ENCODE measurements around the gene ZACN. TPM values are rescaled to one million over a fixed set of nuclear protein-coding genes. Genes with fewer than 3 reads are reported as not detected.
A peak's percentile ranks its signal among the peaks of the same experiment; 100 is the strongest.
"Not testable (repeated sequence)": the region's sequence is repeated elsewhere in the genome, so short reads cannot be mapped to it uniquely, and the experiment has no call there.

ZACN gene
- total RNA-seq, 1 donor from 2014 or later: not detected

DNA sequence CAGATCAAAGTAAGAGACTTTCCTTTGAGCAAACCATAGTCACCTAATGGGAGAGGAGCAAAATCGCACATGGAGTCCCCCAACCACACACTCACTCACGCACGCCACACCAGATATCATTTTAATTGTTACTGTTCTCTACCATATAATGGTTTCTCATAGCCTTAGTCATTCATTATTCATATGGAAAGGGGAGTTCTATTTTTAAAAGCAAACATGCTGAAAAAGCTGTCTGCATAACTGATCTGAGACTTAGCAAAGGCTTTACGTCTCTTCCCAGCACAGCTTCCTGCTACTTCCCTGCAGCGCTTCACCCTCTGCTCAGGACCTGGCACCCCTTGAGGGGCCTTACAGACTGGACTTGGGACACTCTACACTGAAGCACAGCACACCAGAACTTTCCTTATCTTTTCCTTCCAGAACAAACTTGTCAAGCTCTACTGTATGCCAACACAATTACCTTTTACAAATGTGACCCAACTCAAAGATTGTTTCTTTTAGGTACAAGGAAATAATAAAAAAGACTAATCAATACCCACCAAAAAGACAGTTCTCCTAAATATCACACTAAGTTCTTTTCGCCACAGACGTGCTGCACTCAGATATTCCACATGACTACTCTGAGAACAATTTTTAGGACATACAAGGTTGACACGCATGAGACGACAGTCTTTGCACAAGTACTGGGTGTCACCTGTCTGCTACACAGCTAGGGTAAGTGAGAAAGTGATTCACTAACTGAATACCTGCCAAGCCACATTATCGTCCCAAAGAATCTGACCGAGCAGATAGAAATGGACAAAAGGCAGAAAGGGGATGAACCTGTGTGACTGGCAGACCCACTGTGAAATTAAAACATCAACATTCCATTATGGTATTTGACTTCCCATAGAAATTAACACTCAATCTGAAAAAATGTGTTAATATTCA lies 28.2 kb upstream of the ZACN start:
- DNase-seq (no peak), ATAC-seq (peak; percentile 55)
- intact Hi-C loops (cut with DNase I): no loop called here
- Histone ChIP-seq H3K4me1 (peaks cover 20% of the 10 kb centered on the region), H3K4me3 (no peak overlapping the region), H3K36me3 (peaks cover 94% of the 10 kb centered on the region), H3K27me3 (no peaks in the 10 kb centered on the region), H3K9me3 (no peaks in the 10 kb centered on the region), H3K27ac (peak overlapping the region; percentile 80)
- TF ChIP-seq CTCF (IDR thresholded peaks at IDR 0.05): no peak

DNA sequence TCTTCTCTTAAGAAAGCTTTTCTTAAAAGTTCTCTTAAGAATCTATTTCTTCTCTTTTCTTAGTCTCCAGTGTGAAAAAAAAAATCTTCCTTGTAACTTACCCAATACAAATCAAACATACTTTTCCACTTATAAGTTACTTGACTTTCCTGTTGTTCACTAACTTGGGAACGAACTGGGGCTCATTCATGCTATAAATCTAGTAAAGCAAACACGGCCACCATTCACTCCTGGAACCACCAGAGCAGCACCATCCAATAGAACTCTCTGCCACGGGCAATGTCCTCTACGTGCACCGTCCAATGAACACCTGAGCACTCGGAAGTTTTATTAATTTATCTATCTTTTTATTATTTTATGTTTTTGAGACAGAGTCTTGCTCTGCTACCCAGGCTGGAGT lies 27.4 kb upstream of the ZACN start:
- Histone ChIP-seq H3K4me3 (no peak overlapping the region), H3K36me3 (peaks cover 94% of the 10 kb centered on the region), H3K9me3 (no peaks in the 10 kb centered on the region), H3K4me1 (peaks cover 20% of the 10 kb centered on the region), H3K27me3 (no peaks in the 10 kb centered on the region), H3K27ac (peak overlapping the region; percentile 80)
- DNase-seq (no peak), ATAC-seq (peak; percentile 38)
- intact Hi-C loops (cut with DNase I): no loop called here
- no peak for TF ChIP-seq CTCF (IDR thresholded peaks at IDR 0.05)

GRCh38 chr17:76053246-76054111 lies 25.5 kb upstream of the ZACN start:
- Histone ChIP-seq H3K9me3 (no peaks in the 10 kb centered on the region), H3K4me3 (peak overlapping the region; percentile 3), H3K27ac (peak overlapping the region; percentile 80), H3K27me3 (no peaks in the 10 kb centered on the region), H3K36me3 (peaks cover 94% of the 10 kb centered on the region), H3K4me1 (peaks cover 20% of the 10 kb centered on the region)
- peak; percentile 63 for ATAC-seq
- no peak for DNase-seq
- TF ChIP-seq CTCF (IDR thresholded peaks at IDR 0.05): no peak
- intact Hi-C loops (cut with DNase I): no loop called here

DNA sequence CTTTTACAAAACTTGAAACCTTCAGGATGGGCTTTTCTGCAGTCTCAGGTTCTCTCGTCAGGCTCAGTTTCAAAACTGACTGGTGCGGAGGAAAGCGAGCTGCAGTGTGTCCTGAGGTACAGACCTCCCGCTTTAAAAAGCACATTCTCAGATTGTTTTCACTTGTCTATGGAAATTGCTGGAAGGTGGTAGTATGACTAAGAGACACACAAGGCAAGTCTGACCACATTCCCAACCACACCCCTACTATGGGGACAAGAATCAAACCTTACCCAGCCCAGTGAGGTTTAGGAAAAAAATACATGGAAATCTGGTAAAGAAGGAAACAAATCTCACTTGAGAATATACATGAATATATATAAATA lies 24.9 kb upstream of the ZACN start:
- ATAC-seq (peak; percentile 66), DNase-seq (no peak)
- H3K27me3 ChIP-seq: no peaks in the 10 kb centered on the region
- peaks cover 94% of the 10 kb centered on the region for H3K36me3 ChIP-seq
- no peaks in the 10 kb centered on the region for H3K9me3 ChIP-seq
- intact Hi-C loops (cut with DNase I): no loop called here
- peaks cover 20% of the 10 kb centered on the region for H3K4me1 ChIP-seq
- peak overlapping the region; percentile 80 for H3K27ac ChIP-seq
- H3K4me3 ChIP-seq: no peak overlapping the region
- no peak for TF ChIP-seq CTCF (IDR thresholded peaks at IDR 0.05)

- Histone ChIP-seq H3K27ac (no peak overlapping the region), H3K36me3 (peaks cover 94% of the 10 kb centered on the region), H3K4me3 (no peak overlapping the region), H3K27me3 (no peaks in the 10 kb centered on the region), H3K9me3 (no peaks in the 10 kb centered on the region), H3K4me1 (peaks cover 9% of the 10 kb centered on the region)
- ATAC-seq (peak; percentile 62), DNase-seq (peak; percentile 31)
- intact Hi-C loops (cut with DNase I): no loop called here
- TF ChIP-seq CTCF (IDR thresholded peaks at IDR 0.05): no peak
Observed at GRCh38 chr17:76056882-76057281, 22.1 kb upstream of the ZACN start.

GRCh38 chr17:76058264-76058663 lies 20.7 kb upstream of the ZACN start:
- DNase-seq: peak; percentile 19
- H3K4me3 ChIP-seq; intact Hi-C loops (cut with DNase I); H3K27ac ChIP-seq; H3K9me3 ChIP-seq; H3K4me1 ChIP-seq; ATAC-seq; H3K27me3 ChIP-seq: not testable (repeated sequence)
- peaks cover 97% of the 10 kb centered on the region for H3K36me3 ChIP-seq
